C4-2B (cell line): ENCODE data around the gene ZDHHC16.

Experiments used
- CTCF ChIP-seq: fragments of 450-650 bp; conservative IDR thresholded peaks from 2 replicates; pipeline ENCODE4 v1.5.1; 2017; ENCODE audit warnings: mild to moderate bottlenecking
- ZFX ChIP-seq: fragments of 450-650 bp; IDR thresholded peaks from 2 replicates; pipeline ENCODE4 v1.6.1; 2017

GRCh38 chr10:97401455-97401919 is 44.5 kb upstream of the ZDHHC16 start:
- TF ChIP-seq CTCF (no peak), ZFX (no peak)
